Stimulated activated CD8-positive, alpha-beta memory T cell treated with anti-CD3 and anti-CD28 coated beads, Interleukin-4, amount 100 ng/mL, for 24 hours (primary cell): Measurements from ENCODE around the gene DSCAM.

ENCODE experiments used
- DNase-seq: peaks from one replicate; pipeline ENCODE4 v3.0.0-alpha.2; 2020; ENCODE audit warnings: low read depth

Gene DSCAM

GRCh38 chr21:40667967-40668366 lies 179.0 kb downstream of the DSCAM start:
- no peak for DNase-seq

DNA sequence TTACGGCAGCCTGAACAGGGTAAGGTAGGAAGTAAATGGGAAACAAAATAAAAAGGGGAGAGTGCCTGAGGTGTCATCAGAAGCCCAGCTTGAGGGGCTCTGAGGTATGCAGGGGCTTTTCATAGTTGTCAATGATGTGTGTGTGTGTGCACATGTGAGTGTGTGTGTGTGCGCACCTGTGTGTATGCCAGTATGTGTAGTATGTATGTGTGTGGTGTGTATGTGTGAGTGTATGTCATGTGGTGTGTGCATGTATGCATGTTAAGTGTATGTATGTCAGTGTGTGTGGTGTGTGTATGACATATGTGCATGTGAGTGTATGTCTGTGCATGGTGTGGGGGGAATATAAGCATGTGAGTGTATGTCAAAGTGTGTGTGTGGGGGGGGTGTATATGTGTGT lies 184.1 kb downstream of the DSCAM start:
- no peak for DNase-seq

DNA sequence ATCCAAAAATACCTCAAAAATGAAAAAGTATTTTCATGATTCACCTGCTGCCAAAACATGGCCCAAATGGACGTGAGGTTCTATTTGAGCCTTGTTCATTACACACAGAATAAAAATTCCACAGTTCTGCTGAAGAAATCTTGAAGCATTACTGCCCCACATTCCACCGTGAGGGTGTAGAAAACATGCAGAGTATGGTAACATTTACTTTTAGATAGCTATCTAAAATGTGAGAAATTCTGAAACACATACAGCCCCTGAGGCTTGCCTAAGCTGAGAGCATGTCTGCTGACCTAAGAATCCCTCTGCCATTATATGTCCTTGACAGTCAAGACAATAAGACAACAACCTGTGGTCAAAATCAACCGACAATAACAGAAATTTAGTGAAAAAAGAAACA lies 186.5 kb downstream of the DSCAM start:
- DNase-seq, result no peak

- DNase-seq, result no peak
These were observed 188.6 kb downstream of the DSCAM start for GRCh38 chr21:40658311-40658710.

DNA sequence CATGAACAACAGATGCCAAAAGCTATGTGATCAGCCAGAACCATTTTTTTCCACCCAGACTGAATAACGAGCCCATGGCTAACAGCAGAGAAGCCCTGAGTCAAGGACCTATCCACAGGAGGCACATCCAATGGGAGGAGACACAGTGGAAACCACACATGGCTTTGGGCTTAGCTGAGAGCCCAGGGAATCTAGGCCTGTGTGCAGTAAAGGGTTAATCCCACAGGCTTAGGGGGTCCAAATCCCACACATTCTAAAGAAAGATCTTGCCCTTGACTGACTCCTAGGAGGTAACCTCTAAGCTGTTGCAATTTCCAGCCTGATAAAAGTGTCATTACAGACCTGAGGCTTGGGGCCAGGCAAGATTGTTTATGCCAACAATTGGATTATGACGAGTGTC lies 194.5 kb downstream of the DSCAM start:
- no peak for DNase-seq

GRCh38 chr21:40647706-40648105 lies 199.3 kb downstream of the DSCAM start:
- DNase-seq, result no peak

DNA sequence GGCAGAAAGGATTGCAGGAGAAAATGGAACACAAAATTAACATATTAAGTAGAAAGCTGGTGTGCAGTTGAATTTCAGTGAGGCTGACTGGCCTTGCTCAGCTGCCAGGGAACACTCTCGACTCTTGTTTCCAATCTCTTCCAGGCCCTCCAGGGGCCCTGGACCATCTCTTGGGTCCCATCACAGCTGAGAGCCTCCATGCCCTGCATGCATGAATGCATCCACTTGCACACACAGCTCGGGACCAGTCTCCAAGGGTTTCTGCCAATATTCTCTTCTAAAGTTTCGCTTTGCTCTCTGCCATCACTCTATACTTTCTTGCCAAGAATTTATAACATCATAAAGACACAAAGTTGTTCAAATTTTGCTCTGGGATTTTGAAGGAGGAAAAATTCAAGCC lies 200.3 kb downstream of the DSCAM start:
- DNase-seq, result no peak

- no peak for DNase-seq
These were observed 205.9 kb downstream of the DSCAM start for GRCh38 chr21:40641042-40641441.

DNA sequence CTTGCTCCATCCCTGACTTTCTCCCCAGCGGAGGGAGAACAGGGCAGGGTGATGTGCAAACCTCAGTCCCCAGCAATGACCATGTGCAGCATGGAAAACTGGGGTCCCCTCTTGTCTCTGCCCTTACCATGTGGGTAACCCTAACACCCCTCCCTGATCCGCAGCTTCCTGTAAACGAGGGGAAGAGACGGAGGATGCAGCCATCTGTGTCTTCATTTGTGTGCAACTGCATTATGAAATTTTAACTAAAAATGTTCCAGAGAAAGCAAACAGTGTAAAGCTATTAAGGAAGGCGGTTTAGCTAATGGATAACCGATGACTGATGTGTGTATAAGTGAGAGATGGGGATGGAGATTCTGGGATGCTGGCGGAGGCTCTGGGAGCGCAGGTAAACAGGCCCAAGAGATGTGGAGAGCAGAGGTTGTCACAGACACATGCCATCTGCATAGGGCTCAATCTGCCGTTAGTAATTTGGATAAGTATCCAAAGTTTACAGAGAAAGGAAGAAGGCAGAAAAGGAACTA lies 206.6 kb downstream of the DSCAM start:
- DNase-seq, result no peak

DNA sequence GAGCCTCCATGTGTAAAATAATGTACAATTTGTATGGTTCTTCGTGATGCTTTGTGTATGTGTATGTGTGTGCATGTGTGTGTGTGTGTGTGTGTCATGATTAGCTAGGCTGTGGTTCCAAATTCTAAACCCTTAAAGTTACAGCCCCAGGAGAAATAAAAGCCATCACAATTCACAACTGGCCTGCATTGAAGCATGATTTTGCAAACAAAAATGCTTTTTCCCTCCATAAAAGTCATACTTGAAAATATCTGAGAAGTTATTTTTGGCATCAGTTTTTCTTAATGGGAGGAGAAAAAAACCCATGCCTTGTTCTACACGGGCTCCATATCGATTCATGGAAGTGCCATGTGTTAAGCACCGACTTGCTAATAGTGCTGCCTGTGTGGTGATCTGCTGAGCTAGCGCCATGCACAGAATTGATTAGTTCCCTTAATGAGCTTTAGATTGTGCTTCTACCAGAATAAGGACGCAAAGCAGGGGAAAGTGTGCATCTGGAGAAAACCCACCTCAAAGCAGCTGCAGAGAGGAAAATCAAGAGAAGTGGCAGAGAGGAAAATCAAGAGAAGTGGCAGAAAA lies 207.3 kb downstream of the DSCAM start:
- no peak for DNase-seq

GRCh38 chr21:40638466-40639251 lies 208.3 kb downstream of the DSCAM start:
- no peak for DNase-seq

DNA sequence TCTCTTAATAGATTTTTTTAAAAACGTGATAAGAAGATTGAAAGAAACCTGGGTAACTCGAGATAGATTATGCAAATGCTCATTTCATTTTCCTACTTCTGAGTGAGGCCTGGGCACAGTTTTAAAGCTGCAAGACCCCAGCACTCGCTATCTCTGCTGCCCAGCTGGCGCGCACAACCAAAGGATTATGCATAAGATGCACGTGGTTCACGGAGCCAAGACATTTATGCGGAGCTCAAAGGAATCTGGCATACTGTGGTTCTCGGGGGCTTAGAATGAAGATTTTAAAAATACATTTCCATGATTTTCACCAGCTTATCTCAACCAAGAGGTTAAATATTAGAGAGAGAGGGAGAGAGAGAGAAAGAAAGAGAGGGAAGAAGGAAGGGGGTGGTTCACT lies 210.9 kb downstream of the DSCAM start:
- DNase-seq, result no peak

DNA sequence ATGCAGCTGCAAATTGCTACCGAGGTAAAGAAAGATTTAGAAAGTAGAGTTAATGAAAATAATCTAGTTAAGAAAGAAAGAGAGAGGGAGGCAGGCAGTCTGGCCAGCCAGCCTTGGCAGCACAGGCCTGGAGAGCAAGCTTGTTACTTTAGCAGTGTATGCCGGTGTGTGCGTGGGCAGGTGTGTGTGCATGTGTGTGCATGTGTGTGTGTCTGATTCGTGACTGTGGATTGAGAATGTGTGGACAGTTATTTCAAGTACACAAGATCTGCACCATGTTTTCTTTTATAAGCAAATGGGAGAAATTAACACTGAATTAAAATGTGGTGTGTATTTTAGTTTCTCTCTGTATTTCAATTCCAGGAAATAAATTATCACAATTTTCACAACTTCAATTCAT lies 211.6 kb downstream of the DSCAM start:
- no peak for DNase-seq

DNA sequence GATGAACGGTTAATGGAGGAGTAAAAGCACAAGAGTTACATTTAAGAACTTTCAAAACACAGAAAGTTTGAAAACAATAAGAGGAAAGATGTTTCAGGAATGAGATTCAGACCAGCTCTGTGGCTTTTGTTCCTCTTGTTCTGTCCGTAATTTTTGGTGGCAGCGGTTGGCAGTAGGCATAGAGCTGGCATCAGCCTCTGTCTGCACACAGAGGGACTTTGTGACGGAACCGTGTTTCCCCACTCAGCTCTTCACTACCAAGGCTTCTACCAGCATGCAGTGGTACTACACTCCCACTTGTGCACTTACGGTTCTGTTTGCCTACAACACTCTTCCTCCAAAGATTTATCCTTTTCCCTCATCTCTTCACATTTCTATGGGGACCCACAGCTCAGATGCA lies 212.8 kb downstream of the DSCAM start:
- no peak for DNase-seq

DNA sequence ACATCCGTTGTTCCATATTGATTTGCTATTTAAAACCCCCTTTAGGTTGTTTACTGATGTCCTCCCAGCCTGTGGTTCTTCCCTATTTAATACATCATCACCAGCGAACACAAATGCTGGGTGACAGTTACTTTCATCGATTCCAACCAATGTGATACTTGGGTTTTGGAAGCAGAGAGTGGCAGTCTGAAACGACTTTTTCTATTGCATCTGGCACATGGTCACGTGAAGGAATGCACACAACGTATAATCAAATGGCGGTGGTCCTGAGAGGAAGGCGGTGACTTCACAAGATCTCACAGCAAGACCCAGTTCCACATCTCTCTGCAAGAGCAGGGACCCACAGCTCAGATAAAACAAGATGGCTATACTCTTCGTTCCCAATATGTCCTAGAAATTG lies 213.9 kb downstream of the DSCAM start:
- no peak for DNase-seq

- no peak for DNase-seq
These were observed 215.7 kb downstream of the DSCAM start for GRCh38 chr21:40631211-40631610.

- DNase-seq, result no peak
These were observed 221.0 kb downstream of the DSCAM start for GRCh38 chr21:40625991-40626390.

- DNase-seq, result no peak
These were observed 223.4 kb downstream of the DSCAM start for GRCh38 chr21:40623528-40623927.

- no peak for DNase-seq
These were observed 224.4 kb downstream of the DSCAM start for GRCh38 chr21:40622531-40622930.

- DNase-seq, result no peak
These were observed 226.4 kb downstream of the DSCAM start for GRCh38 chr21:40620386-40621145.

DNA sequence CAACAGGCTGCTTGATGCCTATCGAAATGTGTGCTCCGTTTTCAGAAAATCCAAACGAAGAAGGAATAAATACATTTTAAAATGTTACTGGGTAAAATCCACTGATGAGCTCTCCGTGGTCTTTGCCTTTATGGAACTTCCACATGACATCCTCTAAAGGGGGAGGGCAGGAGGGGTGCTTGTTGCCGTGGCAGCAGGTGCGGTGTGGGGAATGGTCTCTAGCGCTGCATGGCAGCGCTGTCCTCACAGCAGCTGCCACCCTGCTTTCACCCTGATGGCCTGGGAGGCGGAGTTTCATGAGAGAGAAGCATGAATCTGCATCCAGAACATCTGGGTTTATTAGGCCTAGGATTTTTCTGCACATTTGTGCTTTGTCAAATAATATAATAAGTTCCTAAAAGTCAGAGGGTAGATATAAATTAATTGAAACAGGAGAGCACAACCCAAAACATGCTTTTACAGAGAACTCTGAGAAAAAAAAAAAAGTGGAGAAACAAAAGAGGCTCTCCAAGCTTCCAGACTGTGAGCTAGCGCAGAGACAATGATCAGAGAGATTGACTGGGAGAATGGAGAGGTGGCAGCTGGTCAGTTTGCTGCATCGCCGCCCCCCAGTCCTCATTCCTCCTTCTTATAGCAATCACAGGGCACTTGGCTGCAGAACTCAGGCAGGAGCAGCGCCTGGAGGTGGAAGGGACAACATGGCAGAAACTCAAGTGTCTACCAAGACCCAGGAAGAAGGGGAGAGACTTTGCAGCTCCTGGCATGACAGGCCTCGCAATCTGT lies 228.6 kb downstream of the DSCAM start:
- DNase-seq, result no peak

DNA sequence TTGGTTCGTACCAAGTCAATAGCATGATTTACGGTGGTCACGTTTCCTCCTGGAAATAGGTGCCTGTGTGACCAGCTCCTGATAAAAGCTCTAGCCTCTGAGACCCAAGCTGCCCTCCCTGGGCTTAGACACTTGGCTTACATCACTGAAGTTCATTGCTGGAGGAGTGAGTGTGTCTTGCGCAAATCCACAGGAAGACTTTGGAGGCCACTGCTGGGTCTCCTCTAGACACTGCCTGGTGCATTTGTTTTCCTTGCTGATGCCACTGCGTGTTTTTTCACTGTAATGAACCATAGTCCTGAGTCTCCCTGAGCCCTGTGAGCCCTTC lies 230.6 kb downstream of the DSCAM start:
- DNase-seq, result no peak
